GM12878 (cell line): ENCODE results near the gene NOS1.

ENCODE experiments used
- CEBPB ChIP-seq, 2 experiments: fragments of 150-350 bp in 1 of 2; IDR thresholded peaks; 2 replicates each; pipeline ENCODE4 v1.6.1; 2012 to 2014; ENCODE audit warnings: low read depth in 2 of 2, low read length in 2 of 2, borderline replicate concordance in 1 of 2, inconsistent platforms in 1 of 2
- CTCF ChIP-seq, 3 experiments: IDR thresholded peaks in 2 of 3; conservative IDR thresholded peaks in 1 of 3; 2 replicates each; pipeline ENCODE4 v1.5.1; 2011; ENCODE audit warnings: low read depth in 3 of 3, low read length in 3 of 3, mild to moderate bottlenecking in 3 of 3, control low read depth in 2 of 3, moderate library complexity in 2 of 3, inconsistent platforms in 1 of 3, mixed read lengths in 1 of 3; ENCODE audit not compliant: control insufficient read depth in 2 of 3, insufficient read depth in 1 of 3; ENCODE audit errors: extremely low read depth in 1 of 3
- EP300 ChIP-seq, 2 experiments: fragments of 150-350 bp in 1 of 2; IDR thresholded peaks; 2 replicates each; pipeline ENCODE4 v1.6.1; 2011 to 2012; ENCODE audit warnings: low read depth in 2 of 2, low read length in 2 of 2, borderline replicate concordance in 1 of 2, improper control_type of control experiment in 1 of 2, inconsistent platforms in 1 of 2; ENCODE audit not compliant: control insufficient read depth in 1 of 2
- ETV6 ChIP-seq, 2 experiments: fragments of 450-650 bp in 1 of 2; IDR thresholded peaks in 1 of 2; conservative IDR thresholded peaks in 1 of 2; 2 replicates each; pipeline ENCODE4 v1.6.1; 2014; ENCODE audit warnings: antibody characterized with exemption in 1 of 2, borderline replicate concordance in 1 of 2, low read depth in 1 of 2, mild to moderate bottlenecking in 1 of 2, moderate library complexity in 1 of 2
- HDAC6 ChIP-seq: fragments of 200-600 bp; sonication (generic); IDR thresholded peaks from one replicate; pipeline ENCODE4 v1.8.0; 2017; ENCODE audit warnings: antibody characterized with exemption; ENCODE audit not compliant: unreplicated experiment
- POLR2A ChIP-seq: IDR thresholded peaks from 2 replicates; pipeline ENCODE4 v1.6.1; 2011; ENCODE audit warnings: low read depth, mild to moderate bottlenecking, low read length
- REST ChIP-seq: IDR thresholded peaks from 2 replicates; pipeline ENCODE4 v1.6.1; 2012; ENCODE audit warnings: mild to moderate bottlenecking, low read depth, low read length
- YY1 ChIP-seq: IDR thresholded peaks from 2 replicates; pipeline ENCODE4 v1.6.1; 2011; ENCODE audit warnings: low read depth, mild to moderate bottlenecking, low read length

GRCh38 chr12:117388951-117389446 lies 27.6 kb upstream of the NOS1 start:
- TF ChIP-seq HDAC6 = no peak
- no peak for TF ChIP-seq CTCF (IDR thresholded peaks at IDR 0.05 in 2 of 3, conservative IDR thresholded peaks at IDR 0.05 in 1 of 3; ENCODE audit: control insufficient read depth in 2 of 3, extremely low read depth in 1 of 3, insufficient read depth in 1 of 3, low read depth in 3 of 3, low read length in 3 of 3)
- no peak for TF ChIP-seq REST
- TF ChIP-seq ETV6 (conservative IDR thresholded peaks at IDR 0.05 in 1 of 2, IDR thresholded peaks at IDR 0.05 in 1 of 2; ENCODE audit: borderline replicate concordance in 1 of 2, low read depth in 1 of 2) = no peak
- TF ChIP-seq YY1 = no peak
- no peak for TF ChIP-seq EP300 (IDR thresholded peaks at IDR 0.05; ENCODE audit: borderline replicate concordance in 1 of 2, control insufficient read depth in 1 of 2, low read depth in 2 of 2, low read length in 2 of 2)
- no peak for TF ChIP-seq CEBPB (IDR thresholded peaks at IDR 0.05; ENCODE audit: borderline replicate concordance in 1 of 2, low read depth in 2 of 2, low read length in 2 of 2)
- no peak for TF ChIP-seq POLR2A
